Measurements from ENCODE around the gene ZNF282.
"Not testable (repeated sequence)": the region's sequence is repeated elsewhere in the genome, so short reads cannot be mapped to it uniquely, and the experiment has no call there.

The ZNF282 gene

GRCh38 chr7:149240637-149241036 is 45.3 kb downstream of the ZNF282 start:
- Mint-ChIP-seq H3K27ac (peak overlapping the region in 2 of 3 experiments; percentile 5 to 90), H3K4me1 (peaks cover 11% of the 10 kb centered on the region), H3K4me3 (peak overlapping the region; percentile 96 to 99 (median 98)), H3K36me3 (ENCODE audit: low read depth) (peaks cover 32% of the 10 kb centered on the region), H3K27me3 (ENCODE audit: low read depth) (peaks cover 8% of the 10 kb centered on the region), H3K9me3 (peaks cover 18% of the 10 kb centered on the region)
- TF ChIP-seq, protein P1, sequence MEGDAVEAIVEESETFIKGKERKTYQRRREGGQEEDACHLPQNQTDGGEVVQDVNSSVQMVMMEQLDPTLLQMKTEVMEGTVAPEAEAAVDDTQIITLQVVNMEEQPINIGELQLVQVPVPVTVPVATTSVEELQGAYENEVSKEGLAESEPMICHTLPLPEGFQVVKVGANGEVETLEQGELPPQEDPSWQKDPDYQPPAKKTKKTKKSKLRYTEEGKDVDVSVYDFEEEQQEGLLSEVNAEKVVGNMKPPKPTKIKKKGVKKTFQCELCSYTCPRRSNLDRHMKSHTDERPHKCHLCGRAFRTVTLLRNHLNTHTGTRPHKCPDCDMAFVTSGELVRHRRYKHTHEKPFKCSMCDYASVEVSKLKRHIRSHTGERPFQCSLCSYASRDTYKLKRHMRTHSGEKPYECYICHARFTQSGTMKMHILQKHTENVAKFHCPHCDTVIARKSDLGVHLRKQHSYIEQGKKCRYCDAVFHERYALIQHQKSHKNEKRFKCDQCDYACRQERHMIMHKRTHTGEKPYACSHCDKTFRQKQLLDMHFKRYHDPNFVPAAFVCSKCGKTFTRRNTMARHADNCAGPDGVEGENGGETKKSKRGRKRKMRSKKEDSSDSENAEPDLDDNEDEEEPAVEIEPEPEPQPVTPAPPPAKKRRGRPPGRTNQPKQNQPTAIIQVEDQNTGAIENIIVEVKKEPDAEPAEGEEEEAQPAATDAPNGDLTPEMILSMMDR (IDR thresholded peaks at IDR 0.05; ENCODE audit: unreplicated experiment in 3 of 3): no peak

GRCh38 chr7:149241696-149242095 is 46.4 kb downstream of the ZNF282 start:
- H3K4me3 Mint-ChIP-seq: peak overlapping the region; percentile 57 to 77 (median 71)
- TF ChIP-seq, protein P1 (IDR thresholded peaks at IDR 0.05; ENCODE audit: unreplicated experiment in 3 of 3): no peak
- peaks cover 8% of the 10 kb centered on the region for H3K27me3 Mint-ChIP-seq (ENCODE audit: low read depth)
- H3K36me3 Mint-ChIP-seq (ENCODE audit: low read depth): peaks cover 38% of the 10 kb centered on the region
- peaks cover 11% of the 10 kb centered on the region for H3K4me1 Mint-ChIP-seq
- peaks cover 23% of the 10 kb centered on the region for H3K9me3 Mint-ChIP-seq
- H3K27ac Mint-ChIP-seq: no peak overlapping the region

- Mint-ChIP-seq H3K36me3 (ENCODE audit: low read depth) (peaks cover 40% of the 10 kb centered on the region), H3K4me3 (no peak overlapping the region), H3K27ac (no peak overlapping the region), H3K27me3 (ENCODE audit: low read depth) (no peaks in the 10 kb centered on the region), H3K9me3 (peaks cover 23% of the 10 kb centered on the region), H3K4me1 (peaks cover 6% of the 10 kb centered on the region)
- TF ChIP-seq, protein P1 (IDR thresholded peaks at IDR 0.05; ENCODE audit: unreplicated experiment in 3 of 3): no peak
These were observed 49.9 kb downstream of the ZNF282 start for GRCh38 chr7:149245244-149245643.

DNA sequence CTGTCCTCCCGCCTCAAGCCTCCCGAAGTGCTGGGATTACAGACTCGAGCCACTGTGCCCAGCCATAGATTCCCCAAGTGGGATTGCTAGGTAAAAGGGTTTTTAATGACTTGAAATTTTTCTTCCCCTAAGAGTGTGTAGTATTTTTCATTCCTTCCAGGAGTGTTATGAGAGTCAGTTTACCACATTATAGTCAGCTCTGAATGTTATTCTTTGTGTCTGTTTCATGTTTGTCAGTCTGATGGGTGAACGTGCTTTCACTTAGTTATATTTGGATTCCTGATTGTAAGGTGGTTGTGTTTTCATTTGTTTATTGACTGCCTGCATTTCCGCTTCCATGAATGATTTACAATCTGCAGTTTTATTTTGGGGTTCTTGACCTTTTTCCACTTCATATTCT is 50.4 kb downstream of the ZNF282 start:
- H3K36me3 Mint-ChIP-seq (ENCODE audit: low read depth): peaks cover 41% of the 10 kb centered on the region
- peaks cover 2% of the 10 kb centered on the region for H3K4me1 Mint-ChIP-seq
- H3K9me3 Mint-ChIP-seq: peaks cover 19% of the 10 kb centered on the region
- H3K4me3 Mint-ChIP-seq: peak overlapping the region in 1 of 3 experiments; percentile 9
- H3K27me3 Mint-ChIP-seq (ENCODE audit: low read depth): no peaks in the 10 kb centered on the region
- TF ChIP-seq, protein P1 (IDR thresholded peaks at IDR 0.05; ENCODE audit: unreplicated experiment in 3 of 3): no peak
- no peak overlapping the region for H3K27ac Mint-ChIP-seq

DNA sequence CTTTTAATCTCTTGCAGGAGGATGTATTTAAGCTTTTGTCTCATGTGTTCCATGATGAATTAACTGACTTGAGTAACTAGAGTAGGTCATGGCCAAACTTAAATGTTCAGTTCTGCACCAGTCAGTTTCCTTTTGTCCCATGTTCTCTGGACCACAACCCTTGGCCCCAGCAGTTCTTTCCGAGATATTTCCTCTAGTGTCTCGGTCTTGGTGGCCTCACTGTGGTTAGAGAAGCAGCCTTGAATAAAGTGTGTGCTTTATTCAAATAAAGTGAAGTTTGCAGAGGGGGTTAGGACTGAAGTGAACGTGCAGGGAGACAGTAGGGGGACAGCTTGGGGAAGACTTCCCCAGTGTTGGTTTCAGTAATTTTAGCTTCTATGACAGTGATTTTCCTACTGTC is 53.4 kb downstream of the ZNF282 start:
- no peaks in the 10 kb centered on the region for H3K27me3 Mint-ChIP-seq (ENCODE audit: low read depth)
- TF ChIP-seq, protein P1 (IDR thresholded peaks at IDR 0.05; ENCODE audit: unreplicated experiment in 3 of 3): no peak
- peaks cover 40% of the 10 kb centered on the region for H3K36me3 Mint-ChIP-seq (ENCODE audit: low read depth)
- H3K9me3 Mint-ChIP-seq: peaks cover 8% of the 10 kb centered on the region
- no peaks in the 10 kb centered on the region for H3K4me1 Mint-ChIP-seq
- H3K4me3 Mint-ChIP-seq: no peak overlapping the region
- no peak overlapping the region for H3K27ac Mint-ChIP-seq

DNA sequence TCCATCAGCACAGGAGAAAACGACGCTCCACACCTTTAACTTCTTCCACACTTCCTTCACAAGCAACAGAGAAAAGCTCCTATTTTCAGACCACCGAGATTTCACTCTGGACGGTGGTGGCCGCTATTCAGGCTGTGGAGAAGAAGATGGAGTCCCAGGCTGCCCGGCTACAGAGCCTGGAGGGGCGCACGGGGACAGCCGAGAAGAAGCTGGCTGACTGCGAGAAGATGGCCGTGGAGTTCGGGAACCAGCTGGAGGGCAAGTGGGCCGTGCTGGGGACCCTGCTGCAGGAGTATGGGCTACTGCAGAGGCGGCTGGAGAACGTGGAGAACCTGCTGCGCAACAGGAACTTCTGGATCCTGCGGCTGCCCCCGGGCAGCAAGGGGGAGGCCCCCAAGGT is 54.8 kb downstream of the ZNF282 start:
- H3K4me3 Mint-ChIP-seq; H3K27ac Mint-ChIP-seq; H3K27me3 Mint-ChIP-seq (ENCODE audit: low read depth); H3K9me3 Mint-ChIP-seq; H3K4me1 Mint-ChIP-seq: not testable (repeated sequence)
- peaks cover 41% of the 10 kb centered on the region for H3K36me3 Mint-ChIP-seq (ENCODE audit: low read depth)

GRCh38 chr7:149251518-149251917 is 56.2 kb downstream of the ZNF282 start:
- not testable (repeated sequence) for H3K27me3 Mint-ChIP-seq (ENCODE audit: low read depth); H3K27ac Mint-ChIP-seq; H3K4me1 Mint-ChIP-seq; H3K9me3 Mint-ChIP-seq; H3K4me3 Mint-ChIP-seq
- H3K36me3 Mint-ChIP-seq (ENCODE audit: low read depth): peaks cover 42% of the 10 kb centered on the region
